Cardiac fibroblast (primary cell): ENCODE measurements around the gene ZNF320.
"Not testable (repeated sequence)": the region's sequence is repeated elsewhere in the genome, so short reads cannot be mapped to it uniquely, and the experiment has no call there.

Experiments used
- DNase-seq, 2 donors: peaks; one replicate each; pipeline versions ENCODE4 v3.0.0 to v3.0.0-alpha.2; 2010; ENCODE audit warnings: low read depth in 2 of 2
- H3K4me3 ChIP-seq, 2 donors: replicated peaks in 1 of 2; 1 replicate in 1 of 2; 2 replicates in 1 of 2; pipeline ENCODE4 v1.5.1; 2011; ENCODE audit warnings: low read depth in 2 of 2, low read length in 2 of 2, mild to moderate bottlenecking in 2 of 2, moderate library complexity in 1 of 2
- CTCF ChIP-seq: IDR thresholded peaks from one replicate; pipeline ENCODE4 v1.5.1; 2011; ENCODE audit warnings: low read depth, mild to moderate bottlenecking, low read length, inconsistent platforms

ZNF320 gene

GRCh38 chr19:52923778-52924593, 26.6 kb upstream of the ZNF320 start:
- peak; percentile 14 to 49 for DNase-seq
- TF ChIP-seq CTCF, result no peak
- H3K4me3 ChIP-seq, result peak overlapping the region; percentile 64 to 72

GRCh38 chr19:52922841-52923777, 25.7 kb upstream of the ZNF320 start, which contains the start of gene ZNF888:
TSS of gene ZNF888 (minus strand) at chr19:52923428. CDS start at chr19:52917873, 5,555 bp downstream.
- TF ChIP-seq CTCF, result no peak
- peak; percentile 81 to 86 for DNase-seq
- H3K4me3 ChIP-seq, result peak within 1 kb of the TSS; percentile 64 to 72

- no peak for TF ChIP-seq CTCF
- no peak overlapping the region for H3K4me3 ChIP-seq
- no peak for DNase-seq
Measured at GRCh38 chr19:52917531-52917930, 20.1 kb upstream of the ZNF320 start.

GRCh38 chr19:52910648-52911047, 13.2 kb upstream of the ZNF320 start:
- no peak for TF ChIP-seq CTCF
- no peak overlapping the region for H3K4me3 ChIP-seq
- DNase-seq, result no peak

GRCh38 chr19:52904052-52904780, 6.8 kb upstream of the ZNF320 start:
- DNase-seq, result not testable (repeated sequence)

GRCh38 chr19:52901842-52902241, 4.4 kb upstream of the ZNF320 start:
- H3K4me3 ChIP-seq, result no peak overlapping the region
- DNase-seq, result no peak
- TF ChIP-seq CTCF, result no peak

More at GRCh38 chr19:52904052-52904780, 6.8 kb upstream of the ZNF320 start:
- H3K4me3 ChIP-seq, result not testable (repeated sequence)

- not testable (repeated sequence) for H3K4me3 ChIP-seq, DNase-seq
Measured at GRCh38 chr19:52898596-52898995, 1.2 kb upstream of the ZNF320 start.
